Esophagus muscularis mucosa (tissue), 4 donors: ENCODE results near the gene S1PR3. TPM values are rescaled to one million over a fixed set of nuclear protein-coding genes. Genes with fewer than 3 reads are reported as not detected.

Source experiments
- DNase-seq: peaks from one replicate; pipeline ENCODE4 v3.0.0-alpha.2; 2017; ENCODE audit errors: extremely low spot score
- H3K27ac ChIP-seq, 4 donors: fragments of 200-600 bp; sonication (generic); replicated peaks in 1 of 4; 1 replicate in 3 of 4; 2 replicates in 1 of 4; pipeline ENCODE4 v1.5.1; 2016 to 2019; ENCODE audit warnings: mild to moderate bottlenecking in 1 of 4
- H3K27me3 ChIP-seq, 4 donors: fragments of 200-600 bp; sonication (generic); one replicate each; pipeline versions ENCODE4 v1.5.1 to v1.6.0; 2016 to 2019
- H3K36me3 ChIP-seq, 4 donors: fragments of 200-600 bp; sonication (generic); one replicate each; pipeline ENCODE4 v1.5.1; 2016 to 2019
- H3K4me1 ChIP-seq, 4 donors: fragments of 200-600 bp; sonication (generic); one replicate each; pipeline ENCODE4 v1.5.1; 2016 to 2019
- H3K4me3 ChIP-seq, 4 donors: fragments of 200-600 bp; sonication (generic); 1 replicate in 2 of 4; 2 replicates in 2 of 4; pipeline ENCODE4 v1.5.1; 2016 to 2019; ENCODE audit warnings: mild to moderate bottlenecking in 4 of 4, moderate library complexity in 1 of 4
- H3K9me3 ChIP-seq, 4 donors: fragments of 200-600 bp; sonication (generic); 1 replicate in 3 of 4; 2 replicates in 1 of 4; pipeline ENCODE4 v1.5.1; 2016 to 2019
- EP300 ChIP-seq: sonication (generic); formaldehyde crosslinking; IDR thresholded peaks from one replicate; pipeline ENCODE4 v1.6.1; 2017; ENCODE audit warnings: antibody characterized with exemption
- POLR2A ChIP-seq: fragments of 450-650 bp; IDR thresholded peaks from one replicate; pipeline ENCODE4 v1.6.1; 2017; ENCODE audit warnings: antibody characterized with exemption, moderate library complexity, mild to moderate bottlenecking, low read depth
- POLR2AphosphoS5 ChIP-seq, 2 donors: sonication (generic); formaldehyde crosslinking; IDR thresholded peaks; one replicate each; pipeline ENCODE4 v1.6.1; 2017; ENCODE audit warnings: antibody characterized with exemption in 2 of 2
- WGBS: methylation state at CpG from one replicate; pipeline ENCODE4 v1.1.5; 2018; 5-methylcytosine and 5-hydroxymethylcytosine counted together
- intact Hi-C: fragments of 100-400 bp; cut with DNase I; formaldehyde crosslinking; loops from one replicate; pipeline ENCODE4 v1.15.1; 2023
- total RNA-seq, 4 donors: library from RNA; depleted of rRNA; stranded (reverse); fragments of >200 nt; gene quantifications; one replicate each; pipeline versions ENCODE4 v1.1.0 to v1.2.1, GENCODE V29; 2016
- TF ChIP-seq, protein P1 (sequence below), 3 experiments: fragments of 200-600 bp in 2 of 3; fragments of 450-650 bp in 1 of 3; sonication (generic) in 2 of 3; IDR thresholded peaks; one replicate each; pipeline ENCODE4 v1.5.1; 2017 to 2019; ENCODE audit warnings: antibody characterized with exemption in 3 of 3, mild to moderate bottlenecking in 2 of 3, moderate library complexity in 1 of 3

S1PR3 gene
- total RNA-seq, 4 donors from 2014 or later, result 184 to 340 (median 223) TPM

GRCh38 chr9:88983865-88984542 lies 7.3 kb upstream of the S1PR3 start:
- Histone ChIP-seq H3K9me3 (no peaks in the 10 kb centered on the region), H3K4me1 (peaks cover 1 to 35% (median 31%) of the 10 kb centered on the region in 4 donors), H3K36me3 (no peaks in the 10 kb centered on the region), H3K27ac (peak overlapping the region in 1 of 4 donors; percentile 22), H3K27me3 (peaks cover 0 to 4% (median 0%) of the 10 kb centered on the region in 4 donors), H3K4me3 (no peak overlapping the region)
- TF ChIP-seq, protein P1, sequence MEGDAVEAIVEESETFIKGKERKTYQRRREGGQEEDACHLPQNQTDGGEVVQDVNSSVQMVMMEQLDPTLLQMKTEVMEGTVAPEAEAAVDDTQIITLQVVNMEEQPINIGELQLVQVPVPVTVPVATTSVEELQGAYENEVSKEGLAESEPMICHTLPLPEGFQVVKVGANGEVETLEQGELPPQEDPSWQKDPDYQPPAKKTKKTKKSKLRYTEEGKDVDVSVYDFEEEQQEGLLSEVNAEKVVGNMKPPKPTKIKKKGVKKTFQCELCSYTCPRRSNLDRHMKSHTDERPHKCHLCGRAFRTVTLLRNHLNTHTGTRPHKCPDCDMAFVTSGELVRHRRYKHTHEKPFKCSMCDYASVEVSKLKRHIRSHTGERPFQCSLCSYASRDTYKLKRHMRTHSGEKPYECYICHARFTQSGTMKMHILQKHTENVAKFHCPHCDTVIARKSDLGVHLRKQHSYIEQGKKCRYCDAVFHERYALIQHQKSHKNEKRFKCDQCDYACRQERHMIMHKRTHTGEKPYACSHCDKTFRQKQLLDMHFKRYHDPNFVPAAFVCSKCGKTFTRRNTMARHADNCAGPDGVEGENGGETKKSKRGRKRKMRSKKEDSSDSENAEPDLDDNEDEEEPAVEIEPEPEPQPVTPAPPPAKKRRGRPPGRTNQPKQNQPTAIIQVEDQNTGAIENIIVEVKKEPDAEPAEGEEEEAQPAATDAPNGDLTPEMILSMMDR (IDR thresholded peaks at IDR 0.05), result no peak
- TF ChIP-seq POLR2A (no peak), EP300 (no peak), POLR2AphosphoS5 (IDR thresholded peaks at IDR 0.05) (no peak)
- WGBS, result 92% methylated on average over 2 of the region's 2 CpGs
- DNase-seq, result no peak
- intact Hi-C loops, result no loop called here

DNA sequence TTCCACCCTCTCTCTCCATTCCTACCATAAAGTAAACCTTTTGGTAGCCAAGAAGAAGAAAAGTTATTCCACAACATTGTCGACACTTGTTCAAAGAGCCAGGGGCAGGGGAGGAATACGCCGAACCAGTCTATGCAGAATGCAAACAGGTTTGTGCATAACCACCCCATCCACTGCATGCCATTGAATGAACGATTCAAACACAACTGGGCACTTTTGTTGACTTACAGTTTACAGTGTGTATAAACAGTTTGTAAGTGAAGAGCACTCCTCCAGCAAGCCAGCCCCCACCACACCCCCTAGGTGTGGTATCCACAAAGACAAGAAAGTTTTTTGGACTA lies 6.8 kb upstream of the S1PR3 start:
- Histone ChIP-seq H3K36me3 (no peaks in the 10 kb centered on the region), H3K9me3 (no peaks in the 10 kb centered on the region), H3K4me3 (no peak overlapping the region), H3K4me1 (peaks cover 0 to 38% (median 33%) of the 10 kb centered on the region in 4 donors), H3K27ac (no peak overlapping the region), H3K27me3 (peaks cover 0 to 4% (median 0%) of the 10 kb centered on the region in 4 donors)
- DNase-seq, result no peak
- TF ChIP-seq POLR2AphosphoS5 (IDR thresholded peaks at IDR 0.05) (no peak), EP300 (no peak), POLR2A (no peak)
- TF ChIP-seq, protein P1 (IDR thresholded peaks at IDR 0.05), result no peak
- WGBS, result 67% methylated on average over 4 of the region's 4 CpGs
- intact Hi-C loops, result no loop called here

DNA sequence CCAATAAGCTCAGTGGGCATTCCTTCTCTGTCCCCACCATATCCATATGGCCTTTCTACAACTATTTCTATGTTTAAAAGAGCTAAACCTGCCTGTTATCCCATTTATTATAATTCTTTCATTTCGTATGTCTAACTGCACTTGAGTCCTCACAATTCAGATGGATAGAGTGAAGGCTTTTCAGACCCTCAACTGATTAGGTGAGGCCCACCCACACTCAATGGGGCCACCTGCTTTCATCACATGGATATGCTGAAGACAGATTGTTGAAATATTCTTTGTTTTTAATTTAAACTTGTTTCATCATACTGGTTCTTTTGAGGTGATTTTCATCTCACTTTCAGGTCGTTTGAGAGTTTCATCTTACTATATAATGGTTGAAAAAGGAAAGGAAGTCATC lies 5.7 kb upstream of the S1PR3 start:
- Histone ChIP-seq H3K27ac (no peak overlapping the region), H3K4me1 (peaks cover 0 to 39% (median 37%) of the 10 kb centered on the region in 4 donors), H3K4me3 (no peak overlapping the region), H3K9me3 (no peaks in the 10 kb centered on the region), H3K36me3 (no peaks in the 10 kb centered on the region), H3K27me3 (peaks cover 0 to 4% (median 0%) of the 10 kb centered on the region in 4 donors)
- WGBS, result 86% methylated on average over 2 of the region's 2 CpGs
- no peak for DNase-seq
- TF ChIP-seq EP300, result no peak
- TF ChIP-seq, protein P1 (IDR thresholded peaks at IDR 0.05), result no peak
- intact Hi-C loops, result loop anchor here (5.0 kb wide), 1 partner anchor 38 kb away; no protein-coding TSS in a partner anchor

- 86% methylated on average over 3 of the region's 3 CpGs for WGBS
- DNase-seq, result no peak
- intact Hi-C loops, result loop anchor here (5.0 kb wide), 1 partner anchor 39 kb away; no protein-coding TSS in a partner anchor
These were observed 4.5 kb upstream of the S1PR3 start for GRCh38 chr9:88986776-88987175.

More at GRCh38 chr9:88986776-88987175, 4.5 kb upstream of the S1PR3 start:
- H3K4me1 ChIP-seq, result peaks cover 4 to 39% (median 39%) of the 10 kb centered on the region in 4 donors
- peaks cover 0 to 4% (median 0%) of the 10 kb centered on the region in 4 donors for H3K27me3 ChIP-seq
- no peaks in the 10 kb centered on the region for H3K36me3 ChIP-seq
- no peaks in the 10 kb centered on the region for H3K9me3 ChIP-seq
- H3K27ac ChIP-seq, result no peak overlapping the region
- no peak overlapping the region for H3K4me3 ChIP-seq
- TF ChIP-seq POLR2AphosphoS5 (IDR thresholded peaks at IDR 0.05) (no peak), EP300 (no peak), POLR2A (no peak)
- TF ChIP-seq, protein P1 (IDR thresholded peaks at IDR 0.05), result no peak
